B cell (primary cell): Measurements from ENCODE around the gene ESYT3. TPM values are rescaled to one million over a fixed set of nuclear protein-coding genes. Genes with fewer than 3 reads are reported as not detected.

Source experiments
- ATAC-seq: fragments of 200-7000 bp; cut with Tn5 transposase; one replicate; pipeline ENCODE4 v1.10.0; 2021; ENCODE audit warnings: low read depth, mild to moderate bottlenecking, moderate number of reproducible peaks, moderate library complexity
- CTCF ChIA-PET: fragments of 350-600 bp; sonication (Branson Sonifier 250); formaldehyde crosslinking; loops from one replicate; lab custom pipeline; 2021; ENCODE audit warnings: antibody characterized with exemption, inconsistent platforms; lab: Charles Lee
- POLR2A ChIA-PET: fragments of 350-600 bp; sonication (Branson Sonifier 250); formaldehyde crosslinking; loops from one replicate; lab custom pipeline; 2021; ENCODE audit warnings: antibody characterized with exemption; lab: Charles Lee
- DNase-seq: peaks from one replicate; pipeline ENCODE4 v3.0.0; 2013
- H2AFZ ChIP-seq: 2 replicates; pipeline ENCODE4 v1.6.1; 2012; ENCODE audit warnings: mild to moderate bottlenecking, low read depth, low read length; ENCODE audit not compliant: insufficient read depth, poor library complexity, severe bottlenecking
- H3K27ac ChIP-seq, 2 donors: 1 replicate in 1 of 2; 2 replicates in 1 of 2; pipeline ENCODE4 v1.5.1; 2012 to 2013; ENCODE audit warnings: low read length in 2 of 2, mild to moderate bottlenecking in 2 of 2, moderate library complexity in 1 of 2
- H3K27me3 ChIP-seq, 4 experiments: fragments of 200-600 bp in 1 of 4; sonication (generic) in 1 of 4; replicated peaks in 1 of 4; 1 replicate in 2 of 4; 2 replicates in 2 of 4; pipeline versions ENCODE4 v1.6.1 to v1.7.0; 2013 to 2016; ENCODE audit warnings: low read length in 3 of 4, mild to moderate bottlenecking in 2 of 4, mixed read lengths in 1 of 4, moderate library complexity in 1 of 4; ENCODE audit not compliant: insufficient read depth in 4 of 4, control insufficient read depth in 3 of 4; ENCODE audit errors: control extremely low read depth in 1 of 4
- H3K36me3 ChIP-seq, 2 experiments: replicated peaks in 1 of 2; 1 replicate in 1 of 2; 2 replicates in 1 of 2; pipeline versions ENCODE4 v1.6.1 to v1.7.1; 2013; ENCODE audit warnings: low read length in 1 of 2; ENCODE audit not compliant: insufficient read depth in 2 of 2, control insufficient read depth in 1 of 2; ENCODE audit errors: control extremely low read depth in 1 of 2, extremely low read depth in 1 of 2
- H3K4me1 ChIP-seq, 2 donors: fragments of 200-600 bp in 1 of 2; sonication (generic) in 1 of 2; 1 replicate in 1 of 2; 2 replicates in 1 of 2; pipeline versions ENCODE4 v1.5.1 to v1.6.1; 2013 to 2017; ENCODE audit warnings: low read length in 2 of 2; ENCODE audit not compliant: control insufficient read depth in 2 of 2, insufficient read depth in 2 of 2
- H3K4me2 ChIP-seq: replicated peaks from 2 replicates; pipeline ENCODE3; 2012; ENCODE audit warnings: mild to moderate bottlenecking, low read depth, low read length; ENCODE audit not compliant: poor library complexity, severe bottlenecking
- H3K4me3 ChIP-seq, 5 experiments: fragments of 200-600 bp in 1 of 5; sonication (generic) in 1 of 5; 1 replicate in 3 of 5; 2 replicates in 2 of 5; pipeline versions ENCODE4 v1.5.1 to v1.7.0; 2011 to 2016; ENCODE audit warnings: low read length in 4 of 5, mild to moderate bottlenecking in 4 of 5, low read depth in 2 of 5, control low read depth in 1 of 5, moderate library complexity in 1 of 5; ENCODE audit not compliant: insufficient read depth in 1 of 5; ENCODE audit errors: control extremely low read depth in 1 of 5, extremely low read depth in 1 of 5
- H3K79me2 ChIP-seq: fragments of 200-600 bp; sonication (generic); one replicate; pipeline ENCODE4 v1.6.0; 2016; ENCODE audit warnings: low read length; ENCODE audit not compliant: control insufficient read depth, insufficient read depth
- H3K9ac ChIP-seq: fragments of 200-600 bp; sonication (generic); 2 replicates; pipeline ENCODE4 v1.6.1; 2017; ENCODE audit warnings: mild to moderate bottlenecking, low read length, moderate library complexity
- H3K9me3 ChIP-seq, 3 donors: one replicate each; pipeline versions ENCODE4 v1.6.1 to v1.7.1; 2013; ENCODE audit warnings: low read length in 2 of 3; ENCODE audit not compliant: control insufficient read depth in 2 of 3, insufficient read depth in 1 of 3; ENCODE audit errors: control extremely low read depth in 1 of 3
- H4K20me1 ChIP-seq: 2 replicates; pipeline ENCODE4 v1.6.0; 2012; ENCODE audit warnings: mild to moderate bottlenecking, low read length; ENCODE audit not compliant: insufficient read depth, control insufficient read depth, poor library complexity, severe bottlenecking
- H3K27ac Mint-ChIP-seq: one replicate; pipeline ENCODE4 v1.8.0; 2021; ENCODE audit warnings: mixed read lengths
- H3K27me3 Mint-ChIP-seq: one replicate; pipeline ENCODE4 v1.8.0; 2021; ENCODE audit warnings: mixed read lengths
- H3K4me1 Mint-ChIP-seq: one replicate; pipeline ENCODE4 v1.8.0; 2021; ENCODE audit warnings: mixed read lengths
- H3K4me3 Mint-ChIP-seq: one replicate; pipeline ENCODE4 v1.8.0; 2021; ENCODE audit warnings: mixed read lengths
- H3K9me3 Mint-ChIP-seq: one replicate; pipeline ENCODE4 v1.8.0; 2022; ENCODE audit warnings: mixed read lengths; ENCODE audit not compliant: insufficient read depth
- CTCF ChIP-seq: fragments of 200-600 bp; IDR thresholded peaks from one replicate; pipeline ENCODE4 v1.8.0; 2022; ENCODE audit warnings: antibody characterized with exemption, mild to moderate bottlenecking
- EZH2 ChIP-seq: IDR thresholded peaks from 2 replicates; pipeline ENCODE4 v1.6.1; 2012; ENCODE audit warnings: borderline replicate concordance, low read depth, mild to moderate bottlenecking, moderate library complexity, low read length; ENCODE audit not compliant: insufficient read depth, poor library complexity, severe bottlenecking
- WGBS: methylation state at CpG from one replicate; pipeline ENCODE4 v1.1.5; 2013; ENCODE audit warnings: missing lambda C conversion rate; ENCODE audit not compliant: insufficient coverage; 5-methylcytosine and 5-hydroxymethylcytosine counted together
- intact Hi-C: fragments of 100-400 bp; cut with micrococcal nuclease; formaldehyde crosslinking; loops from one replicate; pipeline ENCODE4 v1.10.0; 2022
- polyA plus RNA-seq: library from polyadenylated mRNA; depleted of rRNA; stranded (reverse); fragments of >200 nt; gene quantifications from 2 replicates; pipeline ENCODE4 v1.2.3, GENCODE V29; 2012
- total RNA-seq, 2 donors: library from RNA; stranded (reverse); fragments of 120-200 nt in 1 of 2; gene quantifications; 1 replicate in 1 of 2; 2 replicates in 1 of 2; pipeline versions ENCODE4 v1.2.3 to v1.2.4, GENCODE V29; 2013 to 2022

The ESYT3 gene
- total and polyA plus RNA-seq, 2 donors (not counting 1 experiment from before 2014, with no cell fraction given), result not detected

GRCh38 chr3:138455801-138456716, 21.6 kb downstream of the ESYT3 start:
- ChIA-PET POLR2A (no interaction called here), CTCF (no interaction called here)
- H2AFZ ChIP-seq, result no peak overlapping the region
- TF ChIP-seq EZH2, result no peak
- peaks cover 11% of the 10 kb centered on the region for H3K27me3 Mint-ChIP-seq
- H3K27ac Mint-ChIP-seq, result no peak overlapping the region
- no peaks in the 10 kb centered on the region for H3K4me1 Mint-ChIP-seq
- H3K4me3 ChIP-seq, result no peak overlapping the region
- no peaks in the 10 kb centered on the region for H3K9me3 Mint-ChIP-seq
- H3K4me3 Mint-ChIP-seq, result no peak overlapping the region
- no peak overlapping the region for H3K4me2 ChIP-seq
- no peaks in the 10 kb centered on the region for H4K20me1 ChIP-seq
- no peaks in the 10 kb centered on the region for H3K9me3 ChIP-seq
- ATAC-seq (no peak), DNase-seq (no peak)
- no peaks in the 10 kb centered on the region for H3K36me3 ChIP-seq
- H3K9ac ChIP-seq, result no peak overlapping the region
- intact Hi-C loops, result no loop called here
- no peak overlapping the region for H3K27ac ChIP-seq
- H3K4me1 ChIP-seq, result no peaks in the 10 kb centered on the region
- H3K27me3 ChIP-seq, result no peaks in the 10 kb centered on the region
- 88% methylated on average over 11 of the region's 13 CpGs for WGBS
- no peaks in the 10 kb centered on the region for H3K79me2 ChIP-seq

GRCh38 chr3:138456961-138457862, 22.8 kb downstream of the ESYT3 start:
- TF ChIP-seq EZH2 (no peak), CTCF (no peak)
- no peak overlapping the region for H3K27ac Mint-ChIP-seq
- Histone ChIP-seq H3K27ac (no peak overlapping the region), H2AFZ (no peak overlapping the region), H3K79me2 (no peaks in the 10 kb centered on the region), H3K9ac (no peak overlapping the region), H3K4me3 (no peak overlapping the region), H4K20me1 (no peaks in the 10 kb centered on the region), H3K4me2 (no peak overlapping the region), H3K36me3 (no peaks in the 10 kb centered on the region), H3K9me3 (no peaks in the 10 kb centered on the region), H3K4me1 (no peaks in the 10 kb centered on the region), H3K27me3 (no peaks in the 10 kb centered on the region)
- intact Hi-C loops, result no loop called here
- CTCF ChIA-PET, result no interaction called here
- H3K4me1 Mint-ChIP-seq, result no peaks in the 10 kb centered on the region
- H3K4me3 Mint-ChIP-seq, result no peak overlapping the region
- POLR2A ChIA-PET, result no interaction called here
- H3K9me3 Mint-ChIP-seq, result no peaks in the 10 kb centered on the region
- WGBS, result 92% methylated on average over 10 of the region's 13 CpGs
- peaks cover 9% of the 10 kb centered on the region for H3K27me3 Mint-ChIP-seq
- DNase-seq, result no peak
- ATAC-seq, result no peak
